Gastrocnemius medialis (tissue), 4 donors: ENCODE results near the gene AKAP17A.

ENCODE experiments used
- POLR2A ChIP-seq, 2 donors: fragments of 450-650 bp; IDR thresholded peaks; one replicate each; pipeline ENCODE4 v1.6.1; 2017; ENCODE audit warnings: antibody characterized with exemption in 2 of 2, mild to moderate bottlenecking in 2 of 2, moderate library complexity in 2 of 2
- TF ChIP-seq, protein P1 (sequence below), 5 experiments: fragments of 450-650 bp in 3 of 5; fragments of 200-600 bp in 2 of 5; sonication (generic) in 2 of 5; IDR thresholded peaks in 4 of 5; conservative IDR thresholded peaks in 1 of 5; 1 replicate in 4 of 5; 2 replicates in 1 of 5; pipeline ENCODE4 v1.5.1; 2016 to 2019; ENCODE audit warnings: antibody characterized with exemption in 5 of 5, mild to moderate bottlenecking in 3 of 5, moderate library complexity in 3 of 5

DNA sequence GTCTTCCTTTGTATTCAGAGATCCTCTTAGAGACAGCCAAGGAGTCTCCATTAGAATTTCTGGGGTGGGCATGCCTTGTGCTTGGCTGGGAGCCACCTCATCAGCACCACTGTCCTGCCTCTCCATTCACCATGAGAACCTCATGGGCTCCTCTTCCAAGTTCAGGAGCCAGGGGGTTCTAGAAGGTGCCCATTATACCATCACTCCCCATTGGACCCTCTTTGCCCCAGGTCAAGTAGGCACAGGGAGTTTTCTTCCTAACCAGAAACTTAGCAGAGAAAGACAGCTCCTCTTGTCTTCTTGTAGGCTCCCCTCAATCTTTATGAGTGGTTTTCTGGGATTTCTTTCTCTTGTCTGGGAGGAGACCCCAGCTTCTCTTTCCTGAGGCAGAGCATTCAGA, 54.6 kb downstream of the AKAP17A start:
- TF ChIP-seq, protein P1, sequence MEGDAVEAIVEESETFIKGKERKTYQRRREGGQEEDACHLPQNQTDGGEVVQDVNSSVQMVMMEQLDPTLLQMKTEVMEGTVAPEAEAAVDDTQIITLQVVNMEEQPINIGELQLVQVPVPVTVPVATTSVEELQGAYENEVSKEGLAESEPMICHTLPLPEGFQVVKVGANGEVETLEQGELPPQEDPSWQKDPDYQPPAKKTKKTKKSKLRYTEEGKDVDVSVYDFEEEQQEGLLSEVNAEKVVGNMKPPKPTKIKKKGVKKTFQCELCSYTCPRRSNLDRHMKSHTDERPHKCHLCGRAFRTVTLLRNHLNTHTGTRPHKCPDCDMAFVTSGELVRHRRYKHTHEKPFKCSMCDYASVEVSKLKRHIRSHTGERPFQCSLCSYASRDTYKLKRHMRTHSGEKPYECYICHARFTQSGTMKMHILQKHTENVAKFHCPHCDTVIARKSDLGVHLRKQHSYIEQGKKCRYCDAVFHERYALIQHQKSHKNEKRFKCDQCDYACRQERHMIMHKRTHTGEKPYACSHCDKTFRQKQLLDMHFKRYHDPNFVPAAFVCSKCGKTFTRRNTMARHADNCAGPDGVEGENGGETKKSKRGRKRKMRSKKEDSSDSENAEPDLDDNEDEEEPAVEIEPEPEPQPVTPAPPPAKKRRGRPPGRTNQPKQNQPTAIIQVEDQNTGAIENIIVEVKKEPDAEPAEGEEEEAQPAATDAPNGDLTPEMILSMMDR (IDR thresholded peaks at IDR 0.05 in 4 of 5, conservative IDR thresholded peaks at IDR 0.05 in 1 of 5): no peak
- TF ChIP-seq POLR2A (IDR thresholded peaks at IDR 0.05): no peak
